ENCODE results near the gene TARP.
"Not testable (repeated sequence)": the region's sequence is repeated elsewhere in the genome, so short reads cannot be mapped to it uniquely, and the experiment has no call there.

TARP gene

DNA sequence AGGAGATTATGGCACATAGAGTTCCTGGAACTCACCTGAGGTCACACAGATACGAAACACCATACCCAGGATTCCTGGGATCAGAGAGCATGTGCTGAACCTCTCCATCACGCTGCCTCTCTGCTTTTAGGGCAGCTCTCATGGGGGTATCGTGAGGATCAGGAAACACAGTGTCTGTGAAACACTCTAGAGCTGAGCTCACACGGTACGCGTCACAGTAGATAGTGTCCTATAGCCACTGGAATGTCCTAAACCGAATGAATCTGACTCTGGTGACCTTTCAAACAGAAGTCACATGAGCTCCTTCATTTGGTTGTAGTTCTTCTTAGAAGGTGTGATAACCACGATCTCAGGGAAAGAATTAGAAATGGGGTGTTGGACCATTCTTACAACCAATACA, 14.3 kb downstream of the TARP start:
- not testable (repeated sequence) for DNase-seq

DNA sequence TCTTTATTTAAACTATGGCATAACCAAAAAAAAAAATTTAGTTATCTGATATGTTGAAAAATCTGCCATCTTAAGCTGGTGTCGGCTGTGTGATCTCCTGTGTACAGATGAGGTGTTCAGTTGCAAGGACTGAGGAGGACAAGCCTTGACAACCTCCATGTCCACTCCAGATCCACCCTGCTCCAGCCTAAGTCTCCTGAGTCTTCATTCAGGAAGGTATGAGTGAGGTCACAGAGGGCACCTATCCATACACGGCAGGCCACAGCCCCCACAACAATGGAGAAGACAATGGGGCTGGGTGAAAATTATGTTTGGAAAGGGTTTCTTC, 16.1 kb downstream of the TARP start:
- no peak for DNase-seq

DNA sequence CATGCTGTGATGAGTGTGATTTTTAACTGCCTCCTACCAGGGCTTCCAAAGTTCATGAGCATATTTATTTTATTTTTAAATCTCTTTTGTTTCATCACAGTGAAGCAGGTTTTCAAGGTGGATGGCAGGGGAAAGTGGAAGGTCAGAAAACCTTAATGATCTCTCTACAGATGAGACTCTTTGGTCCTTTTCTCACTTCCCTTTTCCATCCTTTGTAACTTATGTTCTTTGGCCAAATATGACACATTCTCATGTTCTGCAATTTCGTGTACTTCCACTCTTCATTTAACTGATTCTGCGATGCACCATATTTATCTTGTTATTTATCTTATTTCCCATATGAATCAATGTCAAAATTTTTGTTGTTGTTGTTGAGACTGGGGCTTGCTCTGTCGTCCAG, 23.6 kb downstream of the TARP start:
- not testable (repeated sequence) for DNase-seq

DNA sequence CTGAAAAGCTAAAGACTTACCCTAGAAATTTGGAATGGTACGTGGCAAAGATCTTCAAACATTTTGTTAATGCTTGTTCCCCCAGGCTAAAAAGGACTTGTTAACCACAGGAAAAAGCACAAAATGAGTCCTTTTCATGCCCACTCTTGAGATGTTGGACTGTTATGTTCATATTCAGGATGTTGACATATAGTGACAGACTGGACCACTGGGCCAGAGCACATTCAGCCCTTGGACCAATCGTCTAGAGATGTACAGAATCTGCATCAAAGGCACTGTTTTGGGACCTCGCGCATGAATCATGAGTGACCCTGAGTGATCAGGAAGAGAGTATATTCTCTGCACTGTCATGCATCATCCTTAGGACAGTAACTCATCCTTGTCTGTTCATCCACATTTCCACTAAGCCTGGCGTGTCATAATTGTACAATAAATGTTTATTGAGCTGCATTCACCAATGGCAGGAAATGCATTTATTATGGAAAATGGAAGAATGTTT, 25.3 kb downstream of the TARP start:
- DNase-seq: no peak

DNA sequence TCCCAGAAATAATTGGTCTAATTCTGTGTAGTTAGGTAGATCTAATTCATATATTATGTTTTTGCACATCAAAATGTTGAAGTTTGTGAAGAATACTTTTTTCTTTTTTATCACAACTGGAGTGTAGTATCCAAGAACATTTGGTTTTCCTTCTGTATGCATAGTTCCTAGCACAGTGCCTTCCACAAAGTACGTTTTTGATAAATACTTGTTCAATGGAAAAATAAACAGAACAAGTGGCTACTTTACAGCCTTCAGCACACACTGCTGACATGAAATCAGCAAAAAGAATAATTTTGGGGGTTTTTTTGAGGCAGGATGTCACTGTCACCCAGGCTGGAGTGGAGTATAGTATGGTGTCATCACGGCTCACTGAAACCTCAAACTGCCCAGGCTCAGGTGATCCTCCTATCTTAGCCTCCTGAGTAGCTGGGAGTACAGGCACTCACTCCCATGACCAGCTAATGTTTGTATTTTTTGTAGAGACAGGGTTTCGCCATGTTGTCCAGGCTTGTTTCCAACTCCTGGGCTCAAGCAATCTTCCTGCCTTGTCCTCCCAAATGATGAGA, 27.9 kb downstream of the TARP start:
- no peak for DNase-seq

DNA sequence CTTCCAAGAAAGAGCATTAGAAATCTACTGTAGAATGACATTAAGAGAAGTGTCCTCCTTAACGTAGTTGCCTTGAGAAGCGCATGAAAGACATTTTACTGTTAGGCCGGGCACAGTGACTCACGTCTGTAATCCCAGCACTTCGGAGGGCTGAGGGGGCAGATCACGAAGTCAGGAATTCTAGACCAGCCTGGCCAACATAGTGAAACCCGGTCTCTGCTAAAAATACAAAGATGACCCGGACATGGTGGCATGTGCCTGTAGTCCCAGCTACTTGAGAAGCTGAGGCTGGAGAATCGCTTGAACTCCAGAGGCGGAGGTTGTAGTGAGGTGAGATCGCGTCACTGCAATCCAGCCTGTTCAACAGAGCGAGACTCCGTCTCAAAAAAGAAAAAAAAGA, 28.9 kb downstream of the TARP start:
- DNase-seq: no peak

DNA sequence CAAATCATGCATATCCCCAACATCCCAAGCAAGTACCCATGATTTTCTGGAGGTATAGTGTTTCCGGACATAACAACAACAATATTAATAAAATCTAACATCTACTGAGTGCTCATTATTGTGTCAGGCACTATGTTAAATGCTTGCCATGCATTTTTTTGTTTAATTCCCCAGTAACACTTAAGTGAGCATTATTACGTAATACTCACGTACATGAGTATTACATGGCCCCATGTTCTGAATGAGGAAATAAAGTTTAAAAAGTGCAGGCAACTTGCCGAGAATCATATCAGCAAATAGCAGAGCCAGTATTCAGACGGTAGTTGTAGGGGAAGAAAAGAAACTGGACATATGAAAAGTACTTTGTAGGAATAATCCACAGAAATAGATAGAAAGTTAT, 30.1 kb downstream of the TARP start:
- DNase-seq: not testable (repeated sequence)

DNA sequence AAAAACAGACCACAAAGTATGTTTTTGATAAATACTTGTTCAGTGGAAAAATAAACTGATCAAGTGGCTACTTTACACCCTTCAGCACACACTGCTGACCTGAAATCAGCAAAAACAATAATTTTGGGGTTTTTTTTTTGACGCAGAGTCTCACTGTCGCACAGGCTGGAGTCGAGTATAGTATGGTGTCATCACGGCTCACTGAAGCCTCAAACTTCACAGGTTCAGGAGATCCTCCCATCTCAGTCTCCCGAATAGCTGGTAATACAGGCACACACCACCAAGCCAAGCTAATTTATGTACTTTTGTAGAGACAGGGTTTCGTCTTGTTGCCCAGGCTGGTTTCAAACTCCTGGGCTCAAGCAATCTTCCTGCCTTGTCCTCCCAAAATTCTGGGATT, 30.6 kb downstream of the TARP start:
- no peak for DNase-seq

DNA sequence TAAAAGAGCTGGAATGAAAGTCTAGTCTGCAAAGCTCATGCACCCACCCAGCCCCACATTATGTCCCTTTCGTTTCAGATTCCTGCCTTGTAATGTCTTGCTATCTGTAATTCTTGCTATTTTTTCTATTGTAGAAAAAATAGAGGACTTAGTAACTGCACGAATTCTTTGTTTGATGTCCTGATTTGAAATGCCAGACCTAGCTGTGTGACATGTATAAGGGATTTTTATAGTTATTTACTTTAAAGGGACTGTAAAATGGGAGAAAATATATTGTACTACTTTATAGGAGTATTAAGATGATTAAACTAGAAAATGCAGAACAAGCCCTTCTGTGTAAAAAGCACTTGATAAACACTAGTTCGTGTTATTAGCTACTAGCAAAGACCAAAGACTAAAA, 32.4 kb downstream of the TARP start:
- no peak for DNase-seq

DNA sequence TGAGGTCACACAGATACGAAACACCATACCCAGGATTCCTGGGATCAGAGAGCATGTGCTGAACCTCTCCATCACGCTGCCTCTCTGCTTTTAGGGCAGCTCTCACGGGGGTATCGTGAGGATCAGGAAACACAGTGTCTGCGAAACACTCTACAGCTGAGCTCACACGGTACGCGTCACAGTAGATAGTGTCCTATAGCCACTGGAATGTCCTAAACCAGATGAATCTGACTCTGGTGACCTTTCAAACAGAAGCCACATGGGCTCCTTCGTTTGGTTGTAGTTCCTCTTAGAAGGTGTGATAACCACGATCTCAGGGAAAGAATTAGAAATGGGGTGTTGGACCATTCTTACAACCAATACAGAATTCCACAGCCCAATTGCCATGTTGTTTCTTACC, 34.3 kb downstream of the TARP start:
- not testable (repeated sequence) for DNase-seq

DNA sequence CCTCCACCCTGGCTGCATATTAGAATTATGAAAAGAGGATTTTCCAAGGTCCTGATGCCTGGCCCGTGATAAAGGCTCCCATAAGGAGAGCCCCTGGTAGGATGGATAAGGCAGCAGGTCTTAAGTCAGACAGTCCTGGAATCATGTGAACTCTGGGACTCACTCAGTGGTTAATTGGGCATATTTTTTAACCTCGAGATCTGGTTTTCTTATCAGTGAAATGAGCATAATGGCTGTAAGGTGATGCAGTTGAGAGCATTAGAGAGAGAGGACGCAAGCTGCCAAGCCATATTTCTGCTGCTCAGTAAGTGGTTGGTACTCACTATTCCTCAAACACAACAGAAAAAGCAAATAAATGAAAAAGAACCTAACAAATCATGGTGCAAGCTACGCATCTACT, 37.8 kb downstream of the TARP start:
- no peak for DNase-seq

DNA sequence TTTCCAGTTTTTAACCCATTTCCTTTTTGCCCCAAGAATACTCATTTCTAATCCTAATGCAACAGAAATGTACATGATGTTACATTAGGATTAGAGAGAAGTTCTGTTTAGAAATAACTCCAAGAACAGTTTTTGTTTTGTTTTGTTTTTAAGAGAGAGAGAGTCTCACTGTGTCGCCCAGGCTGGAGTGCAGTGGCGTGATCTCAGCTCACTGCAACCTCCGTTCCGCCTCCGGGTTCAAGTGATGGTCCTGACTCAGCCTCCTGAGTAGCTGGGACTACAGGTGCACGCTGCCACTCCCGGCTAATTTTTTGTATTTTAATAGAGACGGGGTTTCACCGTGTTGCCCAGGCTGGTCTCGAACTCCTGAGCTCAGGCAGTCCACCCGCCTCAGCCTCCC, 38.7 kb downstream of the TARP start:
- DNase-seq: not testable (repeated sequence)

DNA sequence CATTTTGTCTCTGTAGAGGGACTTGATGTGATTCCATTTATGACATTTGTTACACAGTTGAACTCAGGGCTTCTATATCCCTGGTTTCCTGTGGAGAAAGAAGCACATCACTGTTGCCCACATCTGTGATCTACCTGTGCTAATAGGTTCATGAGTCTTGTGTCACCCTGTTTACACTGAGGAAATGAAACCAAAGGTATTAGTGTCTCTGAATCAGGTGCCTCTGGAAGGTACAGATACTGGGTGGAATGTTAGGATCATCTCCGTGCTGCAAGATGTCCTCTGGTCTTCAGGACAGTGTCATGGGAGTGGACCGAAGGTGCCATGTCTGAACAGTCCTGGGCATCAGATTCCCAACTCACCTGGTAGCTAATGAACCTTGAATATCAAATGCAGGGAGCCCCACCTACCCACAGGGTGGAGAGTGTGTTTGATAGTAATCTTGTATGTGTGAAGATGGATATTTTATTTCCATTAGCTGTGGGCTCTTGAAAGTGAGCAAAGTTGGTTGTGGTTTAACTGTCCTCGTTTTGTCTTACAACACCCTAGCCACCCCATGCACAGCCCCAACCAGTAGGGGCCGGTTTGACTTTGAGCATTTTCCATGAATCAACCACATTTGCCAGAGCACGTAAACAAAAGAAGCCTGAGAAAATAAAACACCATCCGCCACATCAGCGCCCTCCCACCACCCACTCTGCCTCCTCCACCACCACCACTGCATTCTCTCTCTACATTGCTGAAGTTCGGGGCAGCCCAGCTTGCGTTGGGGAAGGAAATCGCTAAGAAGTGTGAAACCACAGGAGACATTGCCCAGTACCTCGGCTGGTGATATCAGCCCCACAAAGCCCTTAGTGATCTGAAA, 40.7 kb downstream of the TARP start:
- no peak for DNase-seq

DNA sequence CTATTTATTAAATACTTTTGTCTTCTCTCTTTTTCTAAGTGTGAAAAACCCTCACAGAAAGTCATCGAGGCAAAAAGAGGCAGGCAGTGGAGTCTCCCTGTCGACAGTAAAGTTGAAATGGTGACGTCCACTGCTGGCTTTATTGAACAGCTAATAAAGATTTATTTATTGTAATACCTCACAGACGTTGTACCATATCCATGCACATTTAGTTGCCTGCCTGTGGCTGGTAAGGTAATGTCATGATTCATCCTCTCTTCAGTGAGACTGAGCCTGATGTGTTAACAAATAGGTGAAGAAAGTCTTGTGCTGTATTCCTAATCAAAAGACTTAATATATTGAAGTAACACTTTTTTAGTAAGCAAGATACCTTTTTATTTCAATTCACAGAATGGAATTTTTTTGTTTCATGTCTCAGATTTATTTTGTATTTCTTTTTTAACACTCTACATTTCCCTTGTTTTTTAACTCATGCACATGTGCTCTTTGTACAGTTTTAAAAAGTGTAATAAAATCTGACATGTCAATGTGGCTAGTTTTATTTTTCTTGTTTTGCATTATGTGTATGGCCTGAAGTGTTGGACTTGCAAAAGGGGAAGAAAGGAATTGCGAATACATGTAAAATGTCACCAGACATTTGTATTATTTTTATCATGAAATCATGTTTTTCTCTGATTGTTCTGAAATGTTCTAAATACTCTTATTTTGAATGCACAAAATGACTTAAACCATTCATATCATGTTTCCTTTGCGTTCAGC, 43.4 kb downstream of the TARP start:
- DNase-seq: no peak

DNA sequence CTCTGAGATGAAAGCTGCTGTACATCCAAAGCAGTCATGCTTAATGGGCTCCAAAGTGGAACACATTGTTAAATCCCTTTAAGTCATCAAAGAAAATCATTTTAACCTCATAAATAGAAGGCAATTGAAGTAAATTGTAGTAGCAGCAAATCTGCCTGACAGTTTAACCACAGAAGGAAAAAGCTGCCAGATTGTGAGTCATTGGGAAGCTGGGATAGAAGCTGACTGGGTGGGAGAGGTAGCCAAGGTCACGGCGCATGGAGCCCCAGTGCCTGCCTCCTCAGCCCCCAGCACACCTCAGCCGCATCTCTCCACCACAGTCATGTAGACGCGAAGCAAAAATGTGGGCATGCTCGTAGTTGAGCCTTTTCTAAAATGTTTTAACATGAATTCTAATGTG, 44.0 kb downstream of the TARP start:
- no peak for DNase-seq

DNA sequence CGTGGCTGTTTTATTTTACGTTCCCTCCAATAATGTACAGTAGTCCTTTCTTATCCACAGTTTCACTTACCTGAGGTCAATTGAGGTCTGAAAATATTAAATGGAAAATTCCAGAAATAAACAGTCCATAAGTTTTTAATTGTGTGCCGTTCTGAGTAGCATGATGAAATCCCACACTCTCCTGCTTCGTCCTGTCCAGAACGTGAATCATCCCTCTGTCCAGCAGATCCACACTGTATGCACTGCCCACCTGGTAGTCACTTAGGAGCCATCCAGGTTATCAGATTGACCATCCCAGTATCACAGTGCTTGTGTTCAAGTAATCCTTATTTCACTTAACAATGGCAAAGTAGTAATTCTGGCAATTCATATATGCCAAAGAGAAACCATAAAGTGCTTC, 49.0 kb downstream of the TARP start:
- no peak for DNase-seq

DNA sequence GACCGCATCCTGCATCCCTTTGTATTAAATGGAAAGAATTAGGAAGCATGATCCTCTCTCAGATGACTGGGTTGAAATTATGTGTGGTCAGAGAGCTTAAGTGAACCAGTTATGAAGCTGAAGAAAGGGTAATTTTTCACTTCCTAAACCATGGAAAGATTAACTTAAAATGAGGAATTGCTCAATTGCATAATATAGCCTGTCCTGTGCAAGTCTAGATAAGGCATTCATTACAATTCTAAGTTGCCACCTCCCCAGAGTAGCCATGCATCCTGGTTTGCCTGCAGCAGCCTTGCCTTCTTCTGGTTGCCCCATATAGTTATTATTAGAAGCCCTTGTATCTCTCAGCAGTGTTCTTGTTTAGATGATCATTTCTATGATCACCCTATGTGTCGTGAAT, 50.1 kb downstream of the TARP start:
- no peak for DNase-seq

DNA sequence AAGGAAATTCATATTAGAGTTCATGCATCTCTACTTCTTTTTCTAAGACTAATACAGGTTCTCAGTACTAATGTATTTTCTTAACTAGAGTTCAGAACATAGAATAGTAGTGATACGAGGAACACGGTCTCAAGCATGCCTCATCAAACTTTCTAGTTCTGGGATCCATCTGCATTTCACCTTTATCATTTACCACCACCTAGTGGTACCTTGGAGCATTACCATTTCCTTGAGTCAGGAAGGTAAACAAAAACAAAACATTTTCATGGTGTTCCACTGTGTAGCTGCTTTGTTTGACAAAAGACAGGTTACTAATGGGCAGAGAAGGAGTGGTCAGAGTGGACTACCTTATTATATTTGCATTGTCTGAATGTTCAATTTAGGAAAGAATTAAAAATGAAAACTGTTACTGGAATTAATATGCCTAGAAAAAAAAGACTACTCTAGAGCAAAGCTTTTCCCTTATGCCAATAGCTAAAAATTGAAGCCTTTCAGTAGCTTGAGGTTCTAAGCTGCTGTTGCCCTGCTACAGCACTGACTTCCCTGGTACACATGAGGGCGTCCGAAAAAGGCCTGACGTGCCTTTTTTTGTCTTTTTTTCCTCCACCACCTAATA, 50.8 kb downstream of the TARP start:
- no peak for DNase-seq

DNA sequence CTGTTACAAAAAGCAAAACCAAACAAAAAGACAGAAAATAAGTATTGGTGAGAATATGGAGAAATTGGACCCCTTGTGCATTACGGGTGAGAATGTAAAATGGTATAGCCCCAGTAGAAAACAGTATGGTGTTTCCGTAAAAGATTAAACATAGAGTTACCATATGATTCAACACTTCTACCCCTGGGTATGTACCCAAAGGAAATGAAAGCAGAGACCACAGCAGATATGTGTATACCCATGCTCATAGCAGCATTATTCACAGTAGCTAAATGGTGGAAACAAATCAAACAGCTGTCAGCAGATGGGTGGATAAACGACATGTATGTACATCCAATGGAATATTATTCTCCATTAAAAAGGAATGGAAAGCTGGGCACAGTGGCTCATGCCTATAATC, 53.0 kb downstream of the TARP start:
- DNase-seq: no peak

DNA sequence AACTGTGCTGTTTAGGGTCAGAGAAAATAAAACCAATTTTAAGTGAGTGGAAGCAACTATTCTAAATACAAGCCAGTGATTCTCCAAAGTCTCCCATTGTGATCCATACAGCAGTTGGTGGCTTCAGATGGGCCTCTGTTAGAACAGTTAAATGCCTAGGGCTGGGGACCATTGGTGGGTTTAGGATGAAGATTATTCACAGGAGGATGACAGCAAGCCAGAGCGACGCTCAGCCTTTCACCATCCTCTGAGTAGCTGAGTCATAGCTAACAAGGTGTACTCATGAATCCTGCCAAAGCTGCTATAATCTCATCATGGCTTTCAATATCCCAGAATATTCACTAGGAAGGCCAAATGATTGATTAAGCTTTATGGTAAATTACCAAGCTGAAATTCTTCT, 55.8 kb downstream of the TARP start:
- no peak for DNase-seq

DNA sequence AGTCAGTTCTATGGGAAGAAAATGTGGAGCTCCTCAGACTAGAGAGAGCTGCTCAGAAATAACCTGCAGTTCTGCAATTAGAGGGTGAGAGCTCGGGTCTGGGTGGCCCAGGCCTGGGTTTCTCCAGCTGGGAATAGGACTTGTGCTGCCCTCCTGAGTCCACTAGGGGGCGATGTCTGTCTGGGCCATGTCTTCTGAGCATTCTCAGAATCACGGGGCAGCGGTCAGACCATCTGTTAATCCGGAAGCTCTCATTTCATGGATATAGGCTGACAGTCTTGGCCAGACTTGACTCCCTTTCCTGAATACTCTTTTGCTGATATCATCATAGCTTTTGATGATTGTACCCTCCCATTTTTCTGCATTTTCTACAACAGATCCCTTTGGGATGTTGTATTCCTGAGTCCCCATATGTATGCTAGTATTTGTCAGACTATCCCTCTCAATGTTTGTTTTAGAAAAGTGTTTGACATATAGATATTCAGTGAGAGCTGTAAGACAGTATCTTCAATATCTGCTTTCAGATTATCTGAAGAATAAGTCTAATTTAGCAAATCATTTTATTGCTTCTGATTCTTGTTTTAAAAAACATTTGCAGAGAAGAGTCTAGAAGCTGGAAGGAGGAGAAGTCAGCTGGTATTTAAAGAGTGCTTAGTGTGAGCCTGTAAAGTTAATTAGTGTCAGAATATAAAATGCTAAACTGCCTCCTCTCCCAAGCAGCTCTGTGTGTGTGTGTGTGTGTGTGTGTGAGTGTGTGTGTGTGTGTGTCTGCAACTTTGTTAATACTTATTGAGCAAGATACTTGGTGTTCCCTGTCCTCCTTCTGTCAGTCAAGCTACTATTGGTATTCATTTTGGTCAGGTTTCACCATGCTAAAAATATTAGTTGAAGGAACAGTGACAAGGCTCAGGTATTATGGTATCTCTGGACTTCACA, 57.4 kb downstream of the TARP start:
- DNase-seq: peak; percentile 44

DNA sequence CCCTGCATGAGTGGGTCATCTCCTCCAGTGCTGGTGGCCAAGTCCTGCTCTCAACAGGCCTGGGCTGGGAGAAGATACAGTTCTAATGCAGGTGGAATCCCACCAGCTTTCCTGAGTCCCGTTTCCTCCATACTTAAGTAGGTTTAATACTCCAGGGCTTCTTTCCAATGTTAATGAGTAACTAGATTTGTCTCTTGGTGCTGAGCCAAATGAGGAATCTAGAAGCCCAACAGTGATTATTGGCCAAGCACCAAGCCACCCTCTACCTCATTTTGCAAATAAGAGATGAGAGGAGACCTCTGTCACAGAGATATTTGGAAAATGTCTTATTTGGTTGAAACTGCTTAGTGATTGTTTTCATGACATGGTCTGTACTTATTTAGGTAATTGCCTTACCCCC, 58.3 kb downstream of the TARP start:
- no peak for DNase-seq

All from T1000 (cell line).